HG02759 (cell line): ENCODE results near the gene CHST1.
A peak's percentile ranks its signal among the peaks of the same experiment; 100 is the strongest.

Source experiments
- ATAC-seq: cut with Tn5 transposase; IDR thresholded peaks from one replicate; pipeline ENCODE4 v1.9.1; 2021; ENCODE audit warnings: mild to moderate bottlenecking, moderate library complexity; ENCODE audit not compliant: unreplicated experiment

Gene CHST1, protein sequence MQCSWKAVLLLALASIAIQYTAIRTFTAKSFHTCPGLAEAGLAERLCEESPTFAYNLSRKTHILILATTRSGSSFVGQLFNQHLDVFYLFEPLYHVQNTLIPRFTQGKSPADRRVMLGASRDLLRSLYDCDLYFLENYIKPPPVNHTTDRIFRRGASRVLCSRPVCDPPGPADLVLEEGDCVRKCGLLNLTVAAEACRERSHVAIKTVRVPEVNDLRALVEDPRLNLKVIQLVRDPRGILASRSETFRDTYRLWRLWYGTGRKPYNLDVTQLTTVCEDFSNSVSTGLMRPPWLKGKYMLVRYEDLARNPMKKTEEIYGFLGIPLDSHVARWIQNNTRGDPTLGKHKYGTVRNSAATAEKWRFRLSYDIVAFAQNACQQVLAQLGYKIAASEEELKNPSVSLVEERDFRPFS

DNA sequence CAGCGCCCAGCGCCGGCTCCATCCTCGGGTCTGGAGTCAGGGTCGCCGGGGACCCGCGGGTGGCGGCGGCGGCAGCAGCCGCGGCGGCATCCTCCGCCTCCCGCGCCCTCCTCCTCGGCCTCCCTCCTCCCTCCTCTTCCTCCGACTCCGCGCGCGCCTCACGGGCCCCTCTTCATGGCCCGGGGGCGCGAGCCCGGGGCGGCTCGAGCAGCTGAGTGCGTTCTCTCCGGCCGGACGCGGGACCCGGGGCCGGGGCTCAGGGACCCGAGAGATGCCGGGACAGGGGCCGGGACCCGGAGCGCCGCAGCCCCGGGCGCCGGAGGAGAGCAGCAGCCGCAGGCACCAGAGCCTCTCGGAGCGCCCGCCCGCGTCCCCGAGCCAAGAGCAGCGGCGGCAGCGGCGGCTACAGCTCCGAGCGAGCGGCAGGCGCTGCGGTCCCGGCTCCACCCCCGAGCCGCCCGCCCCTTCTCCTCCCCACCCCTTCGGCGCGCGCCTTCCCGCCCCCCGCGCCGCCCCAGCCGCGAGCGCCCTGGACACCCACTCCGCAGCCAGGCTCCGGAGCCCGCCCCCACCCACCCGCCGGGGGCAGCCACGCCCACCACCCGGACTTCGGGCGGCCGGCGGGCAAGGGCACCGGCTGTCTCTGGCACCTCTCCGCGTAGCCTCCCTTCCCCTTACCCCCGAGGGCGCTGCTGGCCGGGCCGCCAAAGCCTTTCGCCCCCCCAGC lies at the start of gene CHST1:
CHST1 (minus strand) TSS at position 417 of the 727 bp plus-strand sequence. CDS start 14,699 bp downstream, outside the sequence.
- no peak for ATAC-seq

DNA sequence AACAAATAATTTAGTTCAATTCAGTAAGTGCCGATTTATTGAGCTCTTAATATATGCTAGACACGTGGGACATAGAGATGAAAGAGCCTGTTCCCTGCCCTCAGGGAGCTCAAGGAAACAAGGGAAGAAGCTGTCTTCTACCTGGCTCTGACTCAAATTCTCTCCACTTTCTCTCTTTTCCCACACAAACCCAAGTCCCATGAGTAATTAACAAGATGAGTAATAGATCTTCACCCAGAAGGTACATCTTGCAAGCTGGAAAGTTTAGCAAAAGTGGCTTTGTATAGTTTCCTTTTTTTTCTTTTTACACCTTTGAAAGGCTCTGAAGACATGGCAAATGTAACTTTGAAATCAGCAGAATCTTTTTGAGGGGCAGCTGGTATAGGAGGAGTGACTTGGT lies 48.2 kb upstream of the CHST1 start:
- no peak for ATAC-seq

DNA sequence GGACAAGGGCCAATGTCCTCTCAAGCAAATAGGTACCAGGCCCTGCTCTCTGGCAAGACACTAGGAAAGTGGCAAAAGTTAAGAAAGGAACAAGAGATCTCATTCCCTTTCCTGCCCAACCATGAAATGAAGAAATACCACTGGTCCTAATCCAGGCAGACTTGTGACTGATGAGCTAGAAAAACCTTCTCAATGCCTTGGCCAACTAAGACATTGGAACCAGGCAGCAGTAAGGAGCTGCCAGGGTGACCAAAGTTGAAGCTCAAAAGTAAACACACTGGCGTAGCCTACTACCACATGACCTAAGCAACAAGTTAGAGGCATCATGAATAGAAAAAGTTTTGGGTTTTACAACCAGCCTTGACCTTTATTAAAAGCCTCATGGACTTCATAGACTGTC lies 45.1 kb upstream of the CHST1 start:
- ATAC-seq = no peak

DNA sequence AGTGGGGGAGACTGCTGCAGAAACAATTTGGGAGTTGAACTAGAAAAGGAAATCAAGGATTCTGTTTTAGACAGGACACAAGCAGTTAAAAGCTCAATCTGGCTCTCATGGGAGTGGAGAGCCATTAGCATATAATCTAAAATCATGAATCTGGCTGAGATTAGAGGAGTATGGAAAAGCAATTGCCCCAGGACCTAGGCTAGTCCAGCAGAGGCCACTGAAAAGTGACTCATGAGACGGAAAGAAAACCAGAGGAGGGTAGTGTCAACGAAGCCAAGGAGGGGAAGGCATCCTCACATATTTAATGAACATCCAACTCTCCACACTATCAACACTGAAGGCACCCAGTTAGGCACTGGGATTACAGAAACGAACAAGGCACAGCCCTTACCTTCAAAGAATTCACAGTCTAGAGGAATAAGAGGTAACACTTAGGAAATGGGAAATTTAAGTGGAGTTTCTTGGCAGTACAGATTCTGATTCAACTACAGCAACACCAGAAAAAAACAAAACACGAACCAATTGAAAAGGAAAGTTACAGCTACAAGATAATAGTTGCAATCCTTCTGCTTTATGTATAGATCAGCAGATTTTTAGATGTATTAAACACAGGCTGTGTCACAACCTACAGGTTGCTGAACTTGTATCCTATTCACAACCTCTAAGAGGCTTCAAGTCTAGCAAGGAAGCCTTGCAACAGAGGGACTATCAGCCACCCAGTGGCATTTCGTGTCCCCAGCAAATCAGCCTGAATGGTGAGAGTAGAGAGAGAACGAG lies 43.7 kb upstream of the CHST1 start:
- no peak for ATAC-seq

DNA sequence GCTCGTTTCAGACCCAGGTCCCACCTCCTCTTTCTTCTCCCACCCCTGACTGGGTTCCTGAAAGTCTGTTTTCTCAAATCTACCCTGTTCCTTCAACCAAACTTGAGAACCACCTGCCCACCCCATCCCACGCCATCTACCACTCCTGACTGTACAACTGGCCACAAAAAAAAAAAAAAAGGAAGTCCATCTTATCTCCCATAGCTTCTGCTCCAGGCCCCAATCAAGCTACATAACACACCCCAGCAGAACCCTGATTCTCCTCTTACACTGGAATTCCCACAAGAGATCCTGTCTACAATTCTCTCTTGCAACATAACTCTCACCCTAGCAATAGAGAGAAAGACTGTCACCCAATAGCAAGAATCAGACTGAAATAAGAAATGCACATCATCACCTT lies 39.2 kb upstream of the CHST1 start:
- ATAC-seq = no peak

DNA sequence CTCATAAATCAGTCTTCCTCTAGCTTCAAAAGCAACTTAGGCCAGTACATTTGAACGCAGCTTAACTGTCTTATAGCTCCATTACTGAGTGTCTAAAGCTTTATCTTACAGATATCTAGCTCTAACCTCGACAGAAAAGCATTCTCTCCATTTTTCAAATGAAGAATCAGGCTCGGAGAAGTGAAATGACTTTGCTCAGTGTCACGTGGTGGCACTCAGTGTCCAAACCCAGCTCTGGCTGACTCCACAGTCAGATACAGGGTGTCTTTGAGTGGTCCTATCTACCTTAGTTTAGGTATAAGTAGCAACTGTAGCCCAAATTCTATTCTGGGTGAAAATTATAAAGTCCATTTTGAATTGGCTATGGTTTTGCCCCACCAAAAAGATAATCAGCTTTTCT lies 38.7 kb upstream of the CHST1 start:
- no peak for ATAC-seq

DNA sequence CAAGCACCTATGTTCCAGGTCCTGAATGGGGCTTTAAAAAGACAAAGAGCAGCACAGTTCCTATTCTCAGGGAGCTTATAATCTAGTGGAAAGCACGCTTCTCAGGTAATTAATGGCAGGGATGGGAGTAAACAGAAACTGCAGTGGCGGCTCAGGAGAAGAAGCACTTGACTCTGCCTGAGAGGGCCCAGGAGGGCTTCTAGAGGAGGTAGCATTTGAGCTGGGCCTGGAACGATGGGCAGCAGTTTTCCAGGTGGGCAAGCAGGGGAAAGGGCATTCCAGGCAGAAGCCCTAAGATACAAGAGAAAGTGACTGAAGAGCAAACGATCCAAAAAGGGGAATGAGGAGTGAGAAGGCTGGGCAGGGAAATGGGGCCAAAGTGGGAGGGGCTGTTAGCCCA lies 37.1 kb upstream of the CHST1 start:
- ATAC-seq = no peak

DNA sequence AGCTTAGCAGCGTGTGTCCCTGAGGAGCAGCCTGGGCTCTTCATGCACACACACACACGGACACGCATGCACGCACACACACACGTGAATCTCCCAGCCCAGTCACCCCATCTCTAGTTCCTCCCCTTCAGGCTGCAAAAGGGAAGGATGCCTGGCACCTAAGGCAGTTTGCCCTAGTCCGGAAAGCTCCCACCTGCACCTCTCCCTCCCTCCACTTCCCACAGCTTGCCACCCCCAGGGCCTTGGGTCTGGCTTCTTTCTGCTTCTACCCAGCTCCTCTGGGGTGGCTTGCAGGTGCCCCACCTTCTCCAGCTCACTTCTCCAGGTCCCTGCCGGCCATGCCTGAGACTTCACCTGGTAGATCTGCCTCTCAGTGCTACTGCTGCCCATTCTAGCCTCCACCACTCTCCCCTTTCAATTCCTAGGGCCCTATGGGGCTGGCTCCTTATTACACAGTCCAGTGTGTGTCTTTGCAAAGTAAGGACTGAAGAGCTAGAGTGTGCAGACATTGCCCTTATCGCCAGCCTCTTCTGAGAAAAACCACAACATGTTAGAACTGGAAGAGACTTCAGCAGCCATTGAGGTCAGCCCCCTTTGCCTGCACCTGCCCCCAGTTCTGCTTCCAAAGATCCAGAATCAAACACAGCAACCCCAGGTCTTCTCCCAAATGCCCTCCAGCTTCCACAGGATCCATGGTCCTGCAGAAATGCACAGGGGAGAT lies 33.5 kb upstream of the CHST1 start:
- ATAC-seq = no peak

DNA sequence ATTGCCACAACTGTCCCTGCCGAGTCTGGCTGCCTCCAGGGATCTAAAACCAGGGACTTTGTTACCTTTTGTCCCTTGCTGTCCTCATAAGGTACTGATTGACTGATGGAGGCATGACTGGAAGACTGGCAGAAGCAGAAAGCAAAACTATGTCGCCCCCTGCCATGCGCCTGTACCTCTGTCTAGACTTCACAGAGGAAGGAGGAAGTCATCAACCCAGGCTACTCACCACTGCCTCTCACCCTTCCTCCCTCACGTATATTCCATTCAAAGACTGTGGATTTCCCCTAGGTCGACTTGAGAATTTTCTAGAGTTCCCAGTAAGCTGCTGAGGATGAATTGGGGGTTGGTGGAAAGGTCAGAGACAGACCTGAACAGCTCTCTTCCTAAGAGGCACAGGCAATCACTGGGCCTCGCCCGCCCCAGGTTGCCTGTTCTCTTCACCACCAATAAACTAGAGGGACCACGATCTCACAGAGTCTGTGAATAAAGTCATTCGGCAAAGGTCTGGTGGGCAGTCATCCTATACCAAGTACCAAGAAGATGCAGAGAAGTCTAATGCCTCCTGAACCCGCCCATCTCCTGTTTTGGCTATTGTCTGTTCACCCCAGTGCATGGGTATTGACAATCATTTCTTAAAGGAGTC lies 27.5 kb upstream of the CHST1 start:
- no peak for ATAC-seq

DNA sequence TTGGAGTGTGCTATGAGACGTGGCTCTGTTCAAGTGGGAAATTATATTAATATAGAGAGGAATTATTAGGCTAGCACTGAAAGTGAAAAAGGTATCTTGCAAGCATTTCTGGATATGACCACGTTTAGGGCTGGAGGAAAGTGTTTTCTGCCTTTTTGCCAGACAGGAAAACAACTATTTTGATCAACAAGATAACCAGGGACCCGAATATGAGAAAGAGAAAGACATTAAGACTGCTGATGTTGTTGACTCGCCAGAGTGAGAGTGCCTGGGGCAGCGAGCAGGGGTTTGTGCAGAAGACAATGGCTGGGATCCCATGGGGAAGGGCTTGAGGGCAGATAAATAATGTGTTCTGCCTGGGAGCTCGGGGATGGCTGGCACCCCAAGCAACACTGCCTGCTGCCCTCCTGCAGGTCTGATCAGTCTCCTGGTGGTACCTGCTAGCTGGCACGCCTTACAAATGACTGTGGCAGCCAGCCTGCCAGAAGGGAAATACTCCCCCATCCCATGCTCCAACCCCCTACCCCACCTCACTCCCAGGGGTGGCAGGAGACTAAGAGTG lies 23.1 kb upstream of the CHST1 start:
- no peak for ATAC-seq

DNA sequence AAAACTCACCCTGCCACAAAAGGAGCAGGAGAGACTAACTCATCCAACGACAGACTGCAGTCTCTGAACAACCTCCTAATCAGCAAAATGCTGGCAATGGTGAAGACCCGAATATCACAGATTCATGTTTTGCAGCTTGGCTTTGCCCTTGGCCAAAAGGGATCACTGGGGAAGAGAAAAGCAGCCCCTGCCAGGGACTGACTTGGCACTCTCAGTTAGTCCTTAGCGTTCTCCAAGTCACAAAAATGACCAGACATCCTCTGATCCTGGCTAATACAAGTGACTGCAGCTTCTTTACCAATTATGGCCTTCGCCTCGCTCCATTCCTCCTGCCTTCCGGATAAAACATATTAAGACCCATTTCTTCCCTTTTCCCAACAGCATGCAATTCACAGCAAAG lies 22.4 kb upstream of the CHST1 start:
- no peak for ATAC-seq

DNA sequence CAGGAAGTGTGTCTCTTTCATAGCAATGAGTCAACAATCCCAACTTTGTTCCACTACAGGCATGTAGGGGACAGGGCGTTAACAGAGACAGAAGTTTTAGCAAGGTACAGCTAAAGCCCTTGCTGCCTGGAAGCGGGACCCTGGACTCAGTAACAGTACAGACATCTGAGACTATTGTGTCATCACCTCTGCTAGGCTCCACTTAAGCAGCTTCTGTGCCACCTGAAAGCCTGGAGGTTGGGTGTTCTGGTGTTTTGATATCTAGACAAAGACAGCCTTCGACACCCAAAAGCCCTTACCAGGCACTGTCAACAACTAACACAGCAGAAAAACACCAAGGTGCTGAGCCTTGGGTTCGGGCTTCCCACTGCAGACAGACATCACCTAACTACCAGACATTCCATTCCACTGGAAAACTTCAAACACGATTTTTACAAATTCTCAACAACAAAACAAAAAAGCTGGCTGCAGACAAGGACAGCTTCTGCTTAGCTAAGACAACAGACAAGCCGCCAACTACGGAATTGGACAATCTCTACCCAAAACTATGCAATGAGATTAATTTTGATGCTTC lies 20.6 kb upstream of the CHST1 start:
- no peak for ATAC-seq

DNA sequence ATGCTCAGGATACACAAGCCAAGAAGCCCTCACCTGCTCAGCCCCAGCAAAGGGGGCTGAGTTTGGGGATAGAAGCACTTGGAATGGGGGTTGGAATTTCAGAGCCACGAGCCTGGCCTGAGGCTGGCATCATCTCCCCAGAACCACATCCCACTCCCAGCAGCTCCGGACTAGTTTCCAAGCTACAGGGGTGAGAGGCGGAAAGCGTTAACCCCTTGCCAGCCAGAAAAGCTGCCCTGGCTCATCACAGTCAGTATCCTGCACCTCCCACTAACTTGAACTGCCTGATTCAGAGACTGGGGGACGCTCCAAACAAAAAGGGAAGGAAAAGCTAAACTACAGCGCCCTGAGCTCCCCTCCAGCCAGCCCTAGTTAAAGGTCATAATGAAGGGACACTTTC lies 19.0 kb upstream of the CHST1 start:
- ATAC-seq = no peak

DNA sequence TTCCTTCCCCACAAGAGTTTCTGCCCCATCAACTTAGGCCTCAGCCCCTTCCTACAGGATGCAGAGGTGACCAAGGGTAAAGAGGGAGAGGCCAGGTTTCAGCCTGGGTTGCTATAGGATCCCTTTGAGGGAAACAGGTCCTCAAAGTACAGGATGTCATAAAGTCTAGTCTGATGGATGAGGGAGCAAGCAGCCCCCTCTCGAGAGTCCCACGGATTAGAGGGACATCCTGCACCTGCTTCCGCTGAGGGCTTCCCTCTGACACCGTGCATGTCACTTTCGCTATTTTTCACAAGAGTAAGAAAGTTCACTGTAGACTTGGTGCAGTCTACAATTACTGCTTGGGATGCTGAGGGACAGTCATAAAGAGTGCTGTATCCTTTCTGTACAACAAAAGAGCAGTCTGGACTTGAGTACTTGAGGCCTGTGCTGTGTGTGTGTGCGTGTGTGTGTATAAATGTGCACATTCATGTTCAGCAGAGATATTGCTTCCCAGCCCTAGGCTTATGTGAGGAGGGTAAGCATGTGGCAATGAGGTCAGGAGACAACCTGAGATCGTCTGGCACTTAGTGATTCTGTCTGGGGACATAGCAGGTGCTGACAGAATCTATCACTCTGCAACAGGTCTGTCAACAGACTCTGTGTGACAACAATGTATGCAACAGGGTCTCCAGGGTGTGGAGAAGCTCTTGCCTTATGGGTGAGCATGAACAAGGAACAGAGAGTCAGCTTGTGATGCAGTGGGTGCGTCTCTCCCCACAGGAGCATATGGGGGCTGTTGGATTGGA lies 18.0 kb upstream of the CHST1 start:
- ATAC-seq = no peak

DNA sequence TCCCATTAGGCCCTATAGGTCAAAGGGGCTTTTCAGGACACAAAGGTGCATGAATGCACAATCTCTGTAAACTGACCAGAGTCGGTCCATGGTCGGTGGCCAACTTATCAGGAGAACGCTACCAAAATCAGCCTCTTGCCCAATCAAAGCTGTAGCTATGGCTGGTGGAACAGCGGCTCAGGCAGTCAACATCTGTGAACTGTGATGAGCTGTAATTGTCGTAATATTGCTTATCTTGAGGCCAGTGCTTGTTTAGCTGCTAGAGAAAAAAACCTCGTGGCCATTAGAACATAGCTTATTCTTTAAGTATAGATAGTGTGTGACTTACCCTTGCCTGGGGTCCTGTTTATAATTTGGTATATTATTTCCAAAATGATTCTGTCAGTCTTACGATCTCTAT lies 14.4 kb upstream of the CHST1 start:
- no peak for ATAC-seq

DNA sequence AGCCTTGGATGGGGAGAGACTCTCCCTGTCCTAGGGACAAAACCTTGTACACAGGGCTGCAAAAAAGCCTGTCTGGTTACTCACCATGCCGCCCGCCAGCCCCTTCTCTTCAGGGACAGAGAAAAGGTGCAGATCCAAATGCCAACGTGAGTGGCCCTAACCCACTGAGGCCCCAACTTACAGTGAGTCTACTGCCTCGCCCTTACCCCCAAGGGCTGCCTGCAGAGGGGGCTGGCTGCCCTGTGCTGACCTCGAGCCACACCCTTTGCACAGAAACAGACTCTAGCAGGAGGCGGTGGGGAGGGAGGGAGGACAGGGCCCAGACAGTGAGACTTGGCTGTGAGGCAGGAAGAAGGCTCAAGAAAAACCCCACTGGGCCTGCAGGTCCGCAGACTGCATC lies 13.6 kb upstream of the CHST1 start:
- no peak for ATAC-seq

DNA sequence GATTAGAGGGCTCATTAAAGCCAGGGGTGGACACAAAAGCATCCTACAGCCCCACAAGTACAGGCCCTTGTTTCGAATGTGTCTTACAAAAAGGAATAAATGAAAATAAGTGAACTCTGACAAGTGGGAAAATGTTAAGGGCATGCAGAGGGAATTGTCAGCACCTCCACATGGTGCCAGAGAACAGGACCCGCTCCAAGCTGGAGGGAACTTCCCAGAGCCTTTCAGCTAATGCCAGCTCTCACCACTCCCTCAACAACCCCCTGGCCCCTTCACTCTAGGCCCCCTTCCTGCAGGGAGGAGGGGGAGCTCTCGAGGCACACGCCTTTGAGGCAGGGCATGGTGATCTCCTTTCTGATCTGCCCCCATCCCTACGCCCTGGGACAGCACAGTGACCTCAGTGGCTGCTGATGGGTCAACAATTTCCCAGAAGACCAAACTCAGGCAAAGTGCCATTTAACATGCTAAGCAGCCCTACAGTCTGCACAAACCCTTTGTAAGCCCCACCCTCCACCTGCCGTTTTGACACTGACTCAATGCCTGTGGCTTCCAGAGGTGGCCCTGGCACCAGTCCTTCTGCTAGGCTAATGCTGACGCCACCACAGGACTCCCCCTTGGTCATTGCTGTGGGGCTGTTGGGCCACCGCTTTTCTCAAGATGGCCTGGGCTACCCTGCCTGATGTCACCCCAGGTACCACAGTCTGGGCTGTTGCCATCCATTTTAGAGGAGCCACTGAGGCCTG lies 12.5 kb upstream of the CHST1 start:
- ATAC-seq = no peak

DNA sequence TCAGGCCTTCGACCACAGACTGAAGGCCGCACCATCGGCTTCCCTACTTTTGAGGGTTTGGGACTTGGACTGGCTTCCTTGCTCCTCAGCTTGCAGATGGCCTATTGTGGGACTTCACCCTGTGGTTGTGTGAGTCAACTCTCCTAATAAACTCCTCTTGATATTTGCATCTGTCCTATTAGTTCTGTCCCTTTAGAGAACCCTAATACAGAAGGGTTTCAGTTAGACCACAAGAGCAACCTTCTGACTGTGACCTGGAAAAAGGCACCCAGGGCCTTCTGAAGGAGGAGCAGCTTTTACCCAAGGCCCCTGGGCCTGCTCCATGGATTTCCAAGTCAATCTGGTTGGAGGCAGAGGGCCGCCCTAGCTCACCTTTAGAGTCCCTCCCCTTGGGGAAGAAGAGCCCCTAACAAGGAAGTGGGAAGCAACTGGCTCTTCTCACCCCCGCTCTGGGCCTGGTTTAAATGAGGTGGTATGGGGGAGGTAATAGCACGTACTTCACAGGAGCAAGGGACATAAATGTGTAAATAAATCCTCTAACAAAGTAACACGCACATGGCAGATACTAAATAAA lies 11.2 kb upstream of the CHST1 start:
- ATAC-seq = peak; percentile 83
